Hepatocyte (in vitro differentiated cells): Measurements from ENCODE around the gene PLA2G4A.

ENCODE experiments used
- EZH2 ChIP-seq: fragments of 200-600 bp; sonication (generic); IDR thresholded peaks from 2 replicates; pipeline ENCODE4 v1.6.1; 2016; ENCODE audit warnings: antibody characterized with exemption, mild to moderate bottlenecking, borderline replicate concordance
- EZH2phosphoT487 ChIP-seq: fragments of 200-600 bp; sonication (generic); IDR thresholded peaks from one replicate; pipeline ENCODE4 v1.6.1; 2018; ENCODE audit warnings: antibody characterized with exemption, mild to moderate bottlenecking, low read depth, moderate library complexity; ENCODE audit not compliant: unreplicated experiment, severe bottlenecking
- TF ChIP-seq, protein P1 (sequence below): fragments of 200-600 bp; sonication (generic); IDR thresholded peaks from 2 replicates; pipeline ENCODE4 v1.5.1; 2016; ENCODE audit warnings: antibody characterized with exemption, mild to moderate bottlenecking; ENCODE audit not compliant: poor library complexity

GRCh38 chr1:186812570-186812969, 16.2 kb upstream of the PLA2G4A start:
- TF ChIP-seq EZH2 = no peak
- TF ChIP-seq, protein P1, sequence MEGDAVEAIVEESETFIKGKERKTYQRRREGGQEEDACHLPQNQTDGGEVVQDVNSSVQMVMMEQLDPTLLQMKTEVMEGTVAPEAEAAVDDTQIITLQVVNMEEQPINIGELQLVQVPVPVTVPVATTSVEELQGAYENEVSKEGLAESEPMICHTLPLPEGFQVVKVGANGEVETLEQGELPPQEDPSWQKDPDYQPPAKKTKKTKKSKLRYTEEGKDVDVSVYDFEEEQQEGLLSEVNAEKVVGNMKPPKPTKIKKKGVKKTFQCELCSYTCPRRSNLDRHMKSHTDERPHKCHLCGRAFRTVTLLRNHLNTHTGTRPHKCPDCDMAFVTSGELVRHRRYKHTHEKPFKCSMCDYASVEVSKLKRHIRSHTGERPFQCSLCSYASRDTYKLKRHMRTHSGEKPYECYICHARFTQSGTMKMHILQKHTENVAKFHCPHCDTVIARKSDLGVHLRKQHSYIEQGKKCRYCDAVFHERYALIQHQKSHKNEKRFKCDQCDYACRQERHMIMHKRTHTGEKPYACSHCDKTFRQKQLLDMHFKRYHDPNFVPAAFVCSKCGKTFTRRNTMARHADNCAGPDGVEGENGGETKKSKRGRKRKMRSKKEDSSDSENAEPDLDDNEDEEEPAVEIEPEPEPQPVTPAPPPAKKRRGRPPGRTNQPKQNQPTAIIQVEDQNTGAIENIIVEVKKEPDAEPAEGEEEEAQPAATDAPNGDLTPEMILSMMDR = no peak
- TF ChIP-seq EZH2phosphoT487 = no peak
